Measurements from ENCODE around the gene TJP3.

DNA sequence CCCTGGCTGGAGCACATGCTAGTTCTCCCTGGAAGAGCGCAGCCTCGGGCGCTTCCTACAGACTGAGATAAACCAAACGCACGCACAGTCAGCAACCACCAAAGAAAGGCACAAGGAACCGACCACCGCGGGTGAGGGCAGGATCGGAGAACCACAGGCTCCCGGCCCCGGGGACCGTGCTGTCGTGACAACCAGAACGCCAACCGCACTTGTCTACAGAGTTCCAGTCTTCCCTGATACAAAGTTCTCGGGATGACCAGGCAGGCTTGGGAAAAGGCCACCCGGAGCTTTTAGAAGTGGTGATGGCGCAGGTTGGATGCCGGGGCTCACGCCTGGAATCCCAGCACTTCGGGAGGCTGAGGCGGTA lies 48.5 kb upstream of the TJP3 start:
- TF ChIP-seq POLR2A (IDR thresholded peaks at IDR 0.05): no peak
- TF ChIP-seq, protein P1, sequence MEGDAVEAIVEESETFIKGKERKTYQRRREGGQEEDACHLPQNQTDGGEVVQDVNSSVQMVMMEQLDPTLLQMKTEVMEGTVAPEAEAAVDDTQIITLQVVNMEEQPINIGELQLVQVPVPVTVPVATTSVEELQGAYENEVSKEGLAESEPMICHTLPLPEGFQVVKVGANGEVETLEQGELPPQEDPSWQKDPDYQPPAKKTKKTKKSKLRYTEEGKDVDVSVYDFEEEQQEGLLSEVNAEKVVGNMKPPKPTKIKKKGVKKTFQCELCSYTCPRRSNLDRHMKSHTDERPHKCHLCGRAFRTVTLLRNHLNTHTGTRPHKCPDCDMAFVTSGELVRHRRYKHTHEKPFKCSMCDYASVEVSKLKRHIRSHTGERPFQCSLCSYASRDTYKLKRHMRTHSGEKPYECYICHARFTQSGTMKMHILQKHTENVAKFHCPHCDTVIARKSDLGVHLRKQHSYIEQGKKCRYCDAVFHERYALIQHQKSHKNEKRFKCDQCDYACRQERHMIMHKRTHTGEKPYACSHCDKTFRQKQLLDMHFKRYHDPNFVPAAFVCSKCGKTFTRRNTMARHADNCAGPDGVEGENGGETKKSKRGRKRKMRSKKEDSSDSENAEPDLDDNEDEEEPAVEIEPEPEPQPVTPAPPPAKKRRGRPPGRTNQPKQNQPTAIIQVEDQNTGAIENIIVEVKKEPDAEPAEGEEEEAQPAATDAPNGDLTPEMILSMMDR (IDR thresholded peaks at IDR 0.05): no peak
